ENCODE data around the gene BIVM.
A peak's percentile ranks its signal among the peaks of the same experiment; 100 is the strongest.
"Not testable (repeated sequence)": the region's sequence is repeated elsewhere in the genome, so short reads cannot be mapped to it uniquely, and the experiment has no call there.

Gene BIVM

GRCh38 chr13:102798581-102799425 lies at the start of gene BIVM, which contains the start of gene POGLUT2:
BIVM (plus strand) TSS chr13:102799119; CDS start chr13:102807268, 8,149 bp downstream.
POGLUT2 (minus strand) TSS chr13:102798976; CDS start chr13:102798670, 306 bp downstream.
- peak; percentile 69 for DNase-seq

GRCh38 chr13:102751886-102752285 lies 47.0 kb upstream of the BIVM start:
- DNase-seq, result no peak

- DNase-seq, result no peak
These were observed 41.9 kb upstream of the BIVM start for GRCh38 chr13:102757006-102757405.

- DNase-seq, result no peak
These were observed 40.1 kb upstream of the BIVM start for GRCh38 chr13:102758842-102759241.

GRCh38 chr13:102761071-102761470 lies 37.8 kb upstream of the BIVM start:
- no peak for DNase-seq

- DNase-seq, result no peak
These were observed 35.2 kb upstream of the BIVM start for GRCh38 chr13:102763741-102764140.

- no peak for DNase-seq
These were observed 30.0 kb upstream of the BIVM start for GRCh38 chr13:102768909-102769308.

GRCh38 chr13:102769679-102770078 lies 29.2 kb upstream of the BIVM start:
- no peak for DNase-seq

- no peak for DNase-seq
These were observed 28.5 kb upstream of the BIVM start for GRCh38 chr13:102770435-102770834.

- no peak for DNase-seq
These were observed 27.4 kb upstream of the BIVM start for GRCh38 chr13:102771298-102772041.

GRCh38 chr13:102772042-102772425 lies 26.9 kb upstream of the BIVM start:
- DNase-seq, result no peak

GRCh38 chr13:102773441-102774213 lies 25.3 kb upstream of the BIVM start, which contains the start of gene TEX30:
TEX30 (minus strand) TSS chr13:102773786; CDS start chr13:102770026, 3,760 bp downstream.
- peak; percentile 90 for DNase-seq

GRCh38 chr13:102774214-102774568 lies 24.7 kb upstream of the BIVM start:
- no peak for DNase-seq

GRCh38 chr13:102774591-102775520 lies 24.1 kb upstream of the BIVM start:
- no peak for DNase-seq

GRCh38 chr13:102776271-102776670 lies 22.6 kb upstream of the BIVM start:
- no peak for DNase-seq

GRCh38 chr13:102777736-102778135 lies 21.2 kb upstream of the BIVM start:
- DNase-seq, result no peak

GRCh38 chr13:102779436-102780159 lies 19.3 kb upstream of the BIVM start:
- no peak for DNase-seq

- not testable (repeated sequence) for DNase-seq
These were observed 18.3 kb upstream of the BIVM start for GRCh38 chr13:102780656-102781055.

- DNase-seq, result no peak
These were observed 17.3 kb upstream of the BIVM start for GRCh38 chr13:102781591-102781990.

- no peak for DNase-seq
These were observed 14.4 kb upstream of the BIVM start for GRCh38 chr13:102784483-102784882.

- DNase-seq, result no peak
These were observed 10.2 kb upstream of the BIVM start for GRCh38 chr13:102788683-102789082.

Measured in CD4-positive, alpha-beta T cell treated with Interleukin-15 for 1 hour (primary cell).